ENCODE measurements around the gene COX19.
"Not testable (repeated sequence)": the region's sequence is repeated elsewhere in the genome, so short reads cannot be mapped to it uniquely, and the experiment has no call there.

COX19 gene

DNA sequence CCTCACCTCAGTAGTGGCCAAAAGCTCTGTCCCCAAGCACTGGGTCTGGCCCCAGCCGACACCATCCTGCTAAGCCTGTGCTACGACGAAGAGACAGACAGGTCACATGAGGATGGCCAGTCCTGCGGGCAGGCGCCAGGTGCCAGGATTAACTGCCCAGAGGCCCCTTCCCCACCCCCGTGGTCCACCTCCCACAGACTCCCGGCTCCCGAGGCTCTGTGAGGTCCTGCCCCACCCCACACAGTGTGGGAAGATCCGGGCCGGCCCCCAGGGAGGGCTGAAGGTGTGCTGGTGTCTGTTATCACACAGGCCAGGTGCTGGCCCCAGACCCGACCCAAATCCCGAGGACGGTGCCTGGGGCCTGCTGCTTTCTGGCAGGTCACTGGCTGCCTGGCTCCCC is 34.9 kb upstream of the COX19 start:
- no peak for DNase-seq (ENCODE audit: low read depth)

DNA sequence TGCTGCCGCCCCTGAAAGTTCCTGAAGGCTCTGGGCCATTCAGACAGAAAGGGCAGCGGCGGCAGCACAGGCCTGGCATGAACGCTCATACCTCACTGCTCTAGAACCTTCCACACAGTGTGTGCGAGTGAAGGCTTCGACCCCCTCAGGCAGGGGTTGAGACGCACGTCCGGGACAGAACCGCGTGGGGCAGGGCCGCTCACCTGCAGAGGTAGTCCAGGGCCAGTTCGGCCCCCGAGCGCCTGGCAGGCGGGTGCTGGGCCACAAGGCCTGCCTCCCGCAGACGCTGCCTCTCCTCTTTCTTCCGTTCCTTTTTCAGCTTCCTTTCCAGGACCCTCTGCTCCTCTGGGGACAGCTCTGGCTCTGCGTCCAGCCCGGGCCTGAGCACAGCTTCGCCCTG is 34.4 kb upstream of the COX19 start:
- DNase-seq (ENCODE audit: low read depth) = no peak

DNA sequence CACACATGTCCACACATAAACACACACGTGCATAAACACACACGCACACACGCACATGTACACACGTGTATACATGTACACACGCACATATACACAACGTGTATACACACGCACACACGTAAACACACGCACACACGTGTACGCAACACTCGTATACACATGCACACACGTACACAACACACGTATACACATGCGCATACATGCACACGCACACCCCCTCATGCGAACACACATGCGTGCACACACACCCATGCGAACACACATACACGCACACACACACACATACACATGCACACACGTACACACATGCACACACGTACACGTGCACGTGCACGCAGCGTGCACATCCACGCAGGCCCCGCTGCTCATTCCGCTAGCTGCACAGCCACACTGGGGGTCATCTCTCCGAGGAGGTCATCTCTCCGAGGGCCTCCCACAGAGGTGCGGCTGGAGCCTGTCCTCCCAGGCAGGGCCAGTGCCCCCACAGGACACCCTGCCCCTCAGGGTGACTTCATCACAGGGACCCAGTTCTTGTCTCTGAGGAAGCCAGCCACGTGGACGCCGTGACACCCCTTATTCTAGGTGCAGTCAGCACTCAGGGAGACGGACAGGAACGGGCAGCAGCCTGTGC is 33.5 kb upstream of the COX19 start:
- no peak for DNase-seq (ENCODE audit: low read depth)

DNA sequence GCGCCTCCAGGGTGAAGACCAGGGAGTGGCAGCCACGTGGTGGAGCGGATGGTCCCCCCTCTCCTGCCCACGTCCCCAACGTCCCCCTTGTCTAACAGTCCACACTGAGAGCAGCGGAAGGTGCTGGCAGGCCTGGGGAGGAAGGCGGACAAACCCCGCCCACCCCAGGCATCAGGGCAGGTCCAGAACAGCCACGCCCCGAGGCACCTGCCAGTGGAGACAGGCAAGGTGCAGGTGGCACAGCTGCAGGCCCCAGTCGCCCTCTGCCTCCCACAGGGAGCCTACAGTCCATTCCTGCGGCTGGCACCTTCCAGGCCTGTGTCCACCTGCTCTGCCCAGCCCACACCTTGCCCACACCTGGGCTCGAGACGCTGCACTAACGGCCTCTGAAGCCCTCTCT is 32.6 kb upstream of the COX19 start:
- no peak for DNase-seq (ENCODE audit: low read depth)

DNA sequence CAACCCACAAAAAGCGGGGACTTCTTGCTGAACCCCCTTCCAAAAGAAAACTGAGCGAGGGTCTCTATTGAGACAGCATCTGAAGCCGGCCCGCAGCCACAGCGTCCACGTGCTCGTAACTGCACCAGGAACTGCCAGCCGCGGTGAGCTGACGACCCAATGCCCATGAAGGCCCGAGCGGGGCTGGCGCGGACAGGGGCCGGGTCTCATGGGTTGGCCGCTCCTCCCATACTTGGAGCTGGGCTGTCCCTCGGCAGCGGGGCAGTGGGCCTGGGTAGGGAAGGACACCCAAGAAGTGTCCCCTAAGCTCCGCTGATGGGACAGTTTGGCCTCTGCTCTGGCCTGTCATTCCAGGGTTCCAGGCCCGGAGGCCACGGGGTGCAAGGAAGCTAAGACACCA is 30.0 kb upstream of the COX19 start:
- no peak for DNase-seq (ENCODE audit: low read depth)

DNA sequence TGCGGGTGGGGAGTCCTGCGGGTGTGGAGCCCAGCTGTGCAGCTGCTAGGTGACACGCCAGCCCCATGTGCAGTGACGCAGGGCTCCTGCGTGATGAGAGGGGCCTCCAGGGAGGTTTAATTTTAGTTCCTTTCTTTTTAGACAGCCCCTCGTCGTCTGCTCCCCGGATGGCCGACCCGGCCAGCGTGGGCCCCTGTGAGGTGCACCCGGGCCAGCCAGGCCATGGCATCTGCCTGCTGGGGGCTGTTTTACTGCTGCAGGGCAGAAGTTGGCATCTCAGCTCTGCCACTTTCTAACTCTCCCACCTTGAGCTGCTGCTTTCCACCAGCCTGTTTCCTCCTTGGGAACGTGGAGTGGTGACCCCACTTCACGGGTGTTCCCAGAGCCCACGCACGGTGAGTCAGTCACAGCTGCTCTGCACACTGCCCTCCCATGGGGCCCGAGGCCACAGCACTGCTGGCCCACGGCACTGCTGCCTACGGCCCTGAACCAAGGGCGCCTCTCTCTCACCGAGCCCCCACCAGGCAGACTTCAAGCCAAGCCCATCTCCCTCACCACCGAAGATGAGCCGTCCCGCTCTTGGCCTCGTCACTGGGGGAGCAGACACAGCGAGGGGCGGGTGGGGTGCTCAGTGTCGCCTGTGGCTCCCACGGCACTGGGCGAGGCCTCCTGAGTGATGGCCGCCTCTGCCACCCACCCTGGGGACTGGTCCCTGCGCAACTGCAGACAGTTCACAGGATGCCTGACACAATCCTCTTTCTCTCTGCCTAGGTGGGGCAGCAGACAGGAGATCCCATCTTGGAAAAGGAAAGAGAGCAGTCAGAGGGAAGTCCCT is 28.9 kb upstream of the COX19 start:
- DNase-seq (ENCODE audit: low read depth) = no peak

DNA sequence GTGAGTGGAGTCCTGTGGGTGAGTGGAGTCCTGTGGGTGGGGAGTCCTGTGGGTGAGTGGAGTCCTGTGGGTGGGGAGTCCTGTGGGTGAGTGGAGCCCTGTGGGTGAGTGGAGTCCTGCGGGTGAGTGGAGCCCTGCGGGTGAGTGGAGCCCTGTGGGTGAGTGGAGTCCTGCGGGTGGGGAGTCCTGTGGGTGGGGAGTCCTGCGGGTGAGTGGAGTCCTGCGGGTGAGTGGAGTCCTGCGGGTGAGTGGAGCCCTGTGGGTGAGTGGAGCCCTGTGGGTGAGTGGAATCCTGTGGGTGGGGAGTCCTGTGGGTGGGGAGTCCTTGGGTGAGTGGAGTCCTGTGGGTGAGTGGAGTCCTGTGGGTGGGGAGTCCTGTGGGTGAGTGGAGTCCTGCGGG is 27.1 kb upstream of the COX19 start:
- DNase-seq (ENCODE audit: low read depth) = not testable (repeated sequence)

DNA sequence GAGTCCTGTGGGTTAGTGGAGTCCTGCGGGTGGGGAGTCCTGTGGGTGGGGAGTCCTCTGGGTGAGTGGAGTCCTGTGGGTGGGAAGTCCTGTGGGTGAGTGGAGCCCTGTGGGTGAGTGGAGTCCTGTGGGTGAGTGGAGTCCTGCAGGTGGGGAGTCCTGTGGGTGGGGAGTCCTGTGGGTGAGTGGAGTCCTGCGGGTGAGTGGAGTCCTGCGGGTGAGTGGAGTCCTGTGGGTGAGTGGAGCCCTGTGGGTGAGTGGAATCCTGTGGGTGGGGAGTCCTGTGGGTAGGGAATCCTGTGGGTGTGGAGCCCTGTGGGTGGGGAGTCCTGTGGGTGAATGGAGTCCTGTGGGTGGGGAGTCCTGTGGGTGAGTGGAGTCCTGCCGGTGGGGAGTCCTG is 26.7 kb upstream of the COX19 start:
- DNase-seq (ENCODE audit: low read depth) = not testable (repeated sequence)

DNA sequence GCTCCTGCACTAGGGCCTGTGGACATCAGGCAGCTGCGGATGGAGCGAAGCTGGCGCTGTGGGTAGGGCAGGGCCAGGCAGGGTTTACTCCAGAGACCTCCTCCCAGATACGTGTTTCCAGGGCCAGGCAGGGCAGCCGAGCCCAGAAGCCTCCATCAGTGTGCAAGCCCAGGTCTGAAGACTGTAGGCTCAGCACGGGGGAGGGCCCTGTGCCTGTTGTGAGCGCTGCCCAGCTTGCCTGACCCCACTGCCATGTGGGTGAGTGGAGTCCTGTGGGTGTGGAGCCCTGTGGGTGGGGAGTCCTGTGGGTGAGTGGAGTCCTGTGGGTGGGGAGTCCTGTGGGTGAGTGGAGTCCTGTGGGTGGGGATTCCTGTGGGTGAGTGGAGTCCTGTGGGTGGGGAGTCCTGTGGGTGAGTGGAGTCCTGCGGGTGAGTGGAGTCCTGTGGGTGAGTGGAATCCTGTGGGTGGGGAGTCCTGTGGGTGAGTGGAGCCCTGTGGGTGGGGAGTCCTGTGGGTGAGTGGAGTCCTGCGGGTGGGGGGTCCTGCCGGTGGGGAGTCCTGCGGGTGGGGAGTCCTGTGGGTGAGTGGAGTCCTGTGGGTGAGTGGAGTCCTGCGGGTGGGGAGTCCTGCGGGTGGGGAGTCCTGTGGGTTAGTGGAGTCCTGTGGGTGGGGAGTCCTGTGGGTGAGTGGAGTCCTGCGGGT is 25.9 kb upstream of the COX19 start:
- not testable (repeated sequence) for DNase-seq (ENCODE audit: low read depth)

DNA sequence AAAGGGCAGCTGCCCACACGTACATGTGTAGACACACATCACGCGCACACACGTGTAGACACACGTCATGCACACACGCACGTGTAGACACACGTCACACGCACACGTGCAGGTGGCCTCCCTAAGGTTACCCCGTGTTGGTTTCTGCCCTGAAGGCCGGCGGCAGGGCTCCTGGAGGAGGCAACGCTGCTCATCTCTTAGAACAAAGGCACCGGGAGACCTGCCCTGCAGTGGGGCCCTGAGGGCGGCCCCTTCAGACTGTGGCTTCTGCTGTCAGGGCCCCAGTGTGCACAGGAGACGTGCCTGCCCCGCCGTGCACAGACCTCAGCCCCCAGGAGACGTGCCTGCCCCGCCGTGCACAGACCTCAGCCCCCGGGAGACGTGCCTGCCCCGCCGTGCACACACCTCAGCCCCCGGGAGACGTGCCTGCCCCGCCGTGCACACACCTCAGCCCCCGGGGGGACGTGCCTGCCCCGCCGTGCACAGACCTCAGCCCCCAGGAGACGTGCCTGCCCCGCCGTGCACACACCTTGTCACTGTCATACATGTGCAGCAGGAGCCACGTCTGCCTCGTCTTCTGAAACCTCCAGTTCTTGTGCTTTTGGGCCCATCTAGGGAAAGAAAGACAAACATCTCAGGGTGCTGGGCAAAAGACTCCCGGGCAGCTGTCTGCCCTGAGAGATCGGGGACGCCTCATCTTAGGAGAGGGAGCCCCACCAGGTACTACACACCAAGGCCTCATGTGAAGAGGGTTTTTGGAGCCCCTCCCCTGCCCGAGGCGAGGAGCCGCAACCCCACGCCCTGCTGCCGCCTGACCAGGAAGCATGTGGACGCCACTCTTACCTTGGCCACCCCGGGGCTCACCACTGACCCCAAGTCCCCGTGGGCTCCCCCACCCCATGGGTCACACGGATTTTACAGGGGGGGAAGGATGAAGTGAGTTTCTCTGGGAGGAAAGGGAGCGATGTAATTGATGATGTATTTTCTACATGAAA is 24.9 kb upstream of the COX19 start:
- DNase-seq (ENCODE audit: low read depth) = no peak

DNA sequence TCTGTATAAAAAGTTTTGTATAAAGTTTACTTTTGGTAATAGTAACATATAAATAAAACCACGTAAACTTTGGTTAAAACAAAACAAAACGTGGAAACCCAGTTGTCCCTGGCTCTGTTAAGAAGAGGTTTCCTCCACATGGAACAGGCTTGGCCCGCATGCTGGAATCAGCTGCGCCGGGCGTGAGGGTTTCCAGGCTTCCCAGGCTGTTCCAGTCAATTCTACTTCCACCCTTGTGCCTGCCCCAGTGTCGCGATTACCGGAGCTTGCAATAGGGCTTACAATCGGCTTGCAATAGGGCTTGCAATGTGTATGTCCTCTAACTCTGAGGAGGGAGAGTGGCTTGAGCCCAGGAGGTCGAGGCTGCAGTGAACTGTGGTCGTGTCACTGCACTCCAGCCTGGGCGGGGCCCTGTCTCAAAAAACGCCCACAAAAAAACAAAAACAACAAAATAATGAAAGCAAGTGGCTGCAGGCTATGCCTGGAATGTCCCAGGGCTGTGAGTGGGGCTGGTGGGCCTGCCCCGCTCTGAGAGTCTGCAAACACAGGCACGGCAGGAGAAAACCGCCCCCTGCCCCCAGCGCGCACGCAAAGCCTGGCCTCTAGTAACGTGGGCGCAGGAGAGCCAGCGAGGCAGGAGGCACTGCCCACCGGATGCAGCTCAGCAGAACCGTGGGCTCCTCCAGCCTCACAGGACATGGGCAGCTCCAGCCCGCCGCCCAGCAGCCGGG is 24.0 kb upstream of the COX19 start:
- no peak for DNase-seq (ENCODE audit: low read depth)

DNA sequence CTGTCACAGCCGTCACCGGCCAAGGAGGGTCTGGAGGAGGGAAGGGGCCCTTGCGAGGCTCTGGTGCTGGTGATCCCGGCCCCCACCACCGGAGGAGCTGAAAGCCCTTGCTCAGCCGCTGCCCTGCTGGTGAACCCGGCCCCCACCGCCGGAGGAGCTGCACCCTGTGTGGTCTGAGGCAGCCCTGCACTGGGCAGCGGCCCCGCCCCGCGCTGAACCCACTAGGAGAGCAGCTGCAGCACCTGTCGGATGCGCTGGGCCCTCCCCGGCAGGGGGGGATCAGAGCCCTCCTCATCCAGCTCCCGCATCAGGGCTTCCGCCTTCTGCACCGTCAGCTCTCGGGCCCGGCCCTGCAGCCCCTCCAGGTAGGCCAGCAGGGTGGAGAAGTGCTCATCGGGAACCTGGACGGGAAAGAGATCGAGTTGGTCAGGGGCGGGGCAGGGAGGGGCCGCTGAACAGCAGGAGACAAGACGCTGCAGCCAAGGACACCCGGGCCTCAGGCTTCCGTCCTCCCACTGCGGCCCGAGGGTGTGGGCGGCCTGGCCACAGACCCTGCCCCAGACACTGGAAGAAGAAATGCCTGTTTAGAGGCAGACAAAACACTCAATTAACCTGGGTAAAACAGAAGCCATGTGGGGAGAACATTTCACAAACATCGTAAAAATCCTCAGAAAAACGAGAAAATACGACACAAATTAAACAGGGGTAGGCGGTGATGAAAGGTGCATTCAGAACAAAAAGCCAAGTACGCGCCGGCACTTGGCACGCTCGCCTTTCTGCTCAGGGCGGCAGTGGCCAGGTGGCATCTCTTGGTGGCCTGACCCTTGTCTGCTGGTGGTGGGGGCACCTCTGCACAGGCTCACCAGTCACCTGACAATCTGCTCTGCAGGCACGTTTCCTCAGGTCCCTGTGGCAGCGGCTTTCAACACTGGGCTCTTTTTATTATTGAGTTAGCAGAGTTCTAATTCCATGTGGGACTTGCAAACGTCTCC is 22.4 kb upstream of the COX19 start:
- no peak for DNase-seq (ENCODE audit: low read depth)

DNA sequence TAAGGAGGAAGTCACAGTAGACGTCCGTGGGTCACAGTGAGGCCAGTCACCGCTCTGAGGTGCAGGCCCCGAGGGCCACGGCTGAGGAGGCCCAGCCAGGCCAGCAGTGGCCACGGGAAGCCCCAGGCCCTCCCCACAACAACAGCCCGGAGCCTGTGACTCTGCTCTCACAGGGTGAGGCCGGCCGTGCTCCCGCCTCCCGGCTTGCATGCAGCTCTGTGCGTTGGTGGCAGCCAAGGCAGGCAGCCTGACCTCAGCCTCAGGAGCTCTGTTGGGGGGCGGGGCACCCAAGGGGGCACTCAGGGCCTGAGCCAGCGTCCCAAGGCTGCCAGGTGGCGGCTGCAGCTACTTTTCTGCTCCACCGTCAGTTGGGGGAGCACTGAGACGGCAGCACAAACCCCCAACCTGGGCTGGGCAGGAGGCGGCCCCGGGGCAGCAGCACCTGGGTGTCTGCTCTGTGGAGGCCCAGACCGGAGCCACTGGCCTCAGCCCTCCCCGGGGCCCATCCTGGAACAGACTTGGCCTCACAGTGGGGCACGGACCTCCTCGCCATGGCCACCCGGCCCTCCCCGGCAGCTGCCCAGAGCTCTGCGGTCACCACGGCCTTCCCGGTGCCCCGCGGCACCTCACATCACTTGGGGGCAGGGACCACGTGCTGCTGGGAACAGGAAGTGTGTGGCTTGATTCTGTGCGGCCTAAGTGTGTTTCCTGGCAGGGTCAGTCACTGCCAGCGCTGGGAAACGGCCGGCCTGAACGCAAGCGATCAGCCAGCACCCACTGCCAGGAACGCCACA is 20.9 kb upstream of the COX19 start:
- DNase-seq (ENCODE audit: low read depth) = no peak

DNA sequence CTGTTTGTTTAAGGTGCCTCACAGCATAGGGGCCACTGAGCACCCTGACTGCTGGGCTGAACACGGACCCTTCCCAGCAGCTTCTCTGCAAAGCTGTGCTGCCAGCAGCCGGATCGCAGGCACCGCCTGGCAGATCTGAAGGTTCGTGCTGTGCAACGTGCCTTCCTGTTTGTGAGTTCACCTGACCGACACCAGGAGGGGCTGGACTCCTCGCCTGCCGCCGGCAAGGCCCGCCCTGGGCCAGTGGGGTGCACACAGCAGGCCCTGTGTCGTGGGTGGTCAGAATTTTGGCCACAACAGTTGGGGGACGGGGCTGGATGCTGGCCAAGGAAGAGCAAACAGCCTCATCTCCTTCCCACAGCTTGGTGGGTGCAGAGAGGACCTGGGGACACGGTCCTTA is 20.2 kb upstream of the COX19 start:
- no peak for DNase-seq (ENCODE audit: low read depth)

DNA sequence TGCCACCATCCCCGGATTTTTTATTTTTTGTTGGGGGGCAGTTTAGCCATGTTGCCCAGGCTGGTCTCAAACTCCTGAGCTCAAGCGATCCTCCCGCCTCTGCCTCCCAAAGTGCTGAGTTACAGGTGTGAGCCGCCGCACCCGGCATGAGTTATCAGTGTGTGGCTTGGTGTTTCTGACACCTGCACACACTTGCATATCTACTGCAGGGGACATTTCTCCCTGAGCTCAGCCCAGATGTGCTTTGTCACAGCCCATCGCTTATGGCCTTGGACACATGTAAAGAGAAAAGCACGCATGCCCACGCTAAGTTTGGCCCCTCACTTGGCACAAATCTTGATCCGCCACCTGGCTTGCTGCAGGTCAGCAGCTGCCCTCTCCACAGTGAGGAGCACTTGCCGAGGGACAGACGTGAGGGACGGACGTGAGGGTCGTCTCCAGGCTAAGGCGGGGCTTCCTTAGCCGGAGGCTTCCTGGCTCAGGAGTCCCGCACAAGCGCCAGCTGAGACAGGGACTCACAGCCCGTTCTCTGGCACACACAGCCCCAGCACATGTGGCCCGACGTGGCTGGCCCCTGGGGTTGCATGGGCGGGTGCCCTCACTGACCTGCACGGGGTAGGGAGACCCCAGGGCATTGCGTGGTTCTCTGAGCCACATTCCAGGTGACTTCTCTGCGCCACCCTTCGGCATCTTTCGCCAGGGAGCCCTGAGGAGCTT is 19.4 kb upstream of the COX19 start:
- DNase-seq (ENCODE audit: low read depth) = no peak

DNA sequence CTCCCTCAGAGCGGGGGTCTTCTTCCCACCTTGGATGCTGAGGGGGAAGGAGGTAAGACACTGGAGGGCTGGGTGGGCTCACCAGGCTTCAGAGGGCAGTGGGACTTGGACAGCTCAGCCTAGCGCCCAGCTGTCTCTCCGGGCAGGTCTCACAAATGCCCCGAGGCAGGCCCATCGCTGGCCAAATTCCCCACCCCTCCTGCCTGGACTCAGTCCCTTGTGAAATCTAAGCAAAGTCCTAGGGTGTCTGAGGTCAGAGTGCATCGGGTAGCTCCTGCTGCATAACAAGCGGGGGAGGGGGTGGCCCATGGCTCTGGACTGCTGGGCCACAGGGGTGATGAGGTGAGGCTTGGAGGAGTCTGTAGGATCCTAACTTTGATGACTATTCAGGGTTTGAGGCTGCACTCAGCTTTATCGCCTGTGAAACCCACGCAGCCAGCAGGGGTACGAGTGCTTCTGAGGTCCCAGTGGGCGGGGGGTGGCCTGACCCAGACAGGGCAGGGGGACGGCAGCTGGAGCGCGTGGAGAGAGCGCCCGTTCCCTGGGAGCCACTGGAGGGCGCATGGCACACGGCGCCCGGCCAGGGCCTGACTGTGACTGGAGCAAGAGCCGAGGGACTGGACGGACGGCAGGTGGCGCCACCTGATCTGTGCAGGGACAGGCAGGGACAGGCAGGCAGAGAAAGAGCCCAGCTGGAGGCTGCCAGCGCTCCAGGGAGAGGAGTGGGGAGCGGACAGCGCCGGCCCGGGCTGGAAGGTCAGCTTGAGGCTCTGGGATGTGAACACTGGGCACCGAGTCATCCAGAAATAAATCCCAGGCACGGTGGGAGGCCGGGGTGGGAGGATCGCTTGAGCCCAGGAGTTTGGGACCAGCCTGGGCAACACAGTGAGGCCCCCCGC is 17.6 kb upstream of the COX19 start:
- peak; percentile 89 for DNase-seq (ENCODE audit: low read depth)
